Large intestine (tissue), 3 donors: Measurements from ENCODE around the gene DCLRE1B. TPM values are rescaled to one million over a fixed set of nuclear protein-coding genes. Genes with fewer than 3 reads are reported as not detected.

Experiments
- DNase-seq, 2 donors: peaks; one replicate each; pipeline versions ENCODE4 v3.0.0 to v3.0.0-alpha.2; 2013
- H3K27ac ChIP-seq: one replicate; pipeline ENCODE4 v1.5.1; 2013; ENCODE audit warnings: low read length
- H3K27me3 ChIP-seq: 2 replicates; pipeline ENCODE4 v1.6.1; 2013; ENCODE audit warnings: low read length; ENCODE audit not compliant: control insufficient read depth, insufficient read depth
- H3K36me3 ChIP-seq: 2 replicates; pipeline ENCODE4 v1.6.1; 2013; ENCODE audit warnings: low read length; ENCODE audit not compliant: control insufficient read depth, insufficient read depth
- H3K4me1 ChIP-seq: one replicate; pipeline ENCODE4 v1.6.1; 2013; ENCODE audit warnings: low read length; ENCODE audit not compliant: control insufficient read depth, insufficient read depth
- H3K4me3 ChIP-seq: one replicate; pipeline ENCODE4 v1.5.1; 2013; ENCODE audit warnings: low read length
- H3K9me3 ChIP-seq: one replicate; pipeline ENCODE4 v1.6.1; 2013; ENCODE audit warnings: mild to moderate bottlenecking, low read depth, low read length, moderate library complexity; ENCODE audit not compliant: control insufficient read depth
- WGBS: methylation state at CpG from one replicate; pipeline ENCODE4 v1.1.5; 2013; ENCODE audit warnings: low lambda C conversion rate; ENCODE audit not compliant: insufficient coverage; 5-methylcytosine and 5-hydroxymethylcytosine counted together
- polyA plus RNA-seq: library from polyadenylated mRNA; unstranded; fragments of 120-200 nt; gene quantifications from one replicate; pipeline ENCODE4 v1.2.1, GENCODE V29; 2013

DCLRE1B gene
- polyA plus RNA-seq, 1 donor = 6.5 TPM

GRCh38 chr1:113868387-113869083 is 36.6 kb upstream of the DCLRE1B start:
- WGBS = no CpG with 5 or more reads among the region's 4 CpGs
- DNase-seq = no peak
- H3K4me3 ChIP-seq = no peak overlapping the region
- no peaks in the 10 kb centered on the region for H3K4me1 ChIP-seq
- no peaks in the 10 kb centered on the region for H3K36me3 ChIP-seq
- no peaks in the 10 kb centered on the region for H3K27me3 ChIP-seq
- H3K9me3 ChIP-seq = no peaks in the 10 kb centered on the region
- H3K27ac ChIP-seq = no peak overlapping the region

- Histone ChIP-seq H3K4me1 (peaks cover 7% of the 10 kb centered on the region), H3K9me3 (no peaks in the 10 kb centered on the region), H3K4me3 (no peak overlapping the region), H3K27ac (no peak overlapping the region), H3K36me3 (no peaks in the 10 kb centered on the region), H3K27me3 (no peaks in the 10 kb centered on the region)
- DNase-seq = no peak
- whole genome bisulfite sequencing = no CpG with 5 or more reads among the region's 3 CpGs
Observed at GRCh38 chr1:113870778-113871177, 34.3 kb upstream of the DCLRE1B start.

- Histone ChIP-seq H3K4me1 (peaks cover 11% of the 10 kb centered on the region), H3K27me3 (no peaks in the 10 kb centered on the region), H3K27ac (no peak within 1 kb of the TSS), H3K9me3 (no peaks in the 10 kb centered on the region), H3K4me3 (no peak within 1 kb of the TSS), H3K36me3 (no peaks in the 10 kb centered on the region)
- peak in 1 of 2 donors; percentile 28 for DNase-seq
- WGBS = no CpG with 5 or more reads among the region's 4 CpGs
Observed at GRCh38 chr1:113871597-113872113, 33.5 kb upstream of the DCLRE1B start, which contains the start of gene PTPN22. TSS of gene PTPN22 (minus strand) at chr1:113871712.

- H3K27me3 ChIP-seq = no peaks in the 10 kb centered on the region
- no peaks in the 10 kb centered on the region for H3K9me3 ChIP-seq
- H3K4me3 ChIP-seq = no peak overlapping the region
- peaks cover 11% of the 10 kb centered on the region for H3K4me1 ChIP-seq
- H3K27ac ChIP-seq = no peak overlapping the region
- H3K36me3 ChIP-seq = no peaks in the 10 kb centered on the region
- no peak for DNase-seq
Observed at GRCh38 chr1:113872219-113872935, 32.7 kb upstream of the DCLRE1B start.

GRCh38 chr1:113874012-113874879 is 30.9 kb upstream of the DCLRE1B start:
- no peak overlapping the region for H3K27ac ChIP-seq

GRCh38 chr1:113875714-113876113 is 29.4 kb upstream of the DCLRE1B start:
- peak overlapping the region; percentile 81 for H3K27ac ChIP-seq

More at GRCh38 chr1:113874012-113874879, 30.9 kb upstream of the DCLRE1B start:
- WGBS = 86% methylated on average over 1 of the region's 1 CpG
- Histone ChIP-seq H3K36me3 (no peaks in the 10 kb centered on the region), H3K4me1 (peaks cover 11% of the 10 kb centered on the region), H3K9me3 (no peaks in the 10 kb centered on the region), H3K27me3 (no peaks in the 10 kb centered on the region), H3K4me3 (no peak overlapping the region)
- peak in 1 of 2 donors; percentile 35 for DNase-seq

GRCh38 chr1:113876176-113876575 is 28.9 kb upstream of the DCLRE1B start:
- DNase-seq = peak; percentile 63 to 84
- H3K4me3 ChIP-seq = no peak overlapping the region
- no peaks in the 10 kb centered on the region for H3K9me3 ChIP-seq
- peak overlapping the region; percentile 81 for H3K27ac ChIP-seq
- H3K36me3 ChIP-seq = no peaks in the 10 kb centered on the region
- WGBS = 36% methylated on average over 2 of the region's 5 CpGs
- peaks cover 14% of the 10 kb centered on the region for H3K4me1 ChIP-seq
- H3K27me3 ChIP-seq = no peaks in the 10 kb centered on the region

More at GRCh38 chr1:113875714-113876113, 29.4 kb upstream of the DCLRE1B start:
- Histone ChIP-seq H3K27me3 (no peaks in the 10 kb centered on the region), H3K36me3 (no peaks in the 10 kb centered on the region), H3K4me3 (no peak overlapping the region), H3K4me1 (peaks cover 14% of the 10 kb centered on the region), H3K9me3 (no peaks in the 10 kb centered on the region)
- whole genome bisulfite sequencing = no CpG with 5 or more reads among the region's 2 CpGs
- no peak for DNase-seq

GRCh38 chr1:113879739-113880038 is 25.4 kb upstream of the DCLRE1B start:
- Histone ChIP-seq H3K4me3 (no peak overlapping the region), H3K4me1 (peaks cover 14% of the 10 kb centered on the region), H3K27me3 (no peaks in the 10 kb centered on the region), H3K36me3 (peaks cover 3% of the 10 kb centered on the region), H3K9me3 (no peaks in the 10 kb centered on the region), H3K27ac (no peak overlapping the region)
- DNase-seq = no peak
- WGBS = no CpG with 5 or more reads among the region's 4 CpGs

- WGBS = no CpG with 5 or more reads among the region's 2 CpGs
- Histone ChIP-seq H3K27ac (no peak overlapping the region), H3K36me3 (peaks cover 3% of the 10 kb centered on the region), H3K4me1 (peaks cover 3% of the 10 kb centered on the region), H3K9me3 (no peaks in the 10 kb centered on the region), H3K4me3 (no peak overlapping the region), H3K27me3 (no peaks in the 10 kb centered on the region)
- no peak for DNase-seq
Observed at GRCh38 chr1:113881661-113882060, 23.5 kb upstream of the DCLRE1B start.
